Astrocyte (in vitro differentiated cells and primary cell): ENCODE measurements around the gene PRSS38. TPM values are rescaled to one million over a fixed set of nuclear protein-coding genes. Genes with fewer than 3 reads are reported as not detected.

Source experiments
- DNase-seq: peaks from one replicate; pipeline ENCODE4 v3.0.0-alpha.2; 2010; ENCODE audit warnings: low read depth
- FAIRE-seq: peaks from 2 replicates; lab custom pipeline; 2011; peaks lifted over from hg19 to GRCh38; lab: Jason Lieb, UNC
- H2AFZ ChIP-seq: 2 replicates; pipeline ENCODE4 v1.6.0; 2012; ENCODE audit warnings: low read depth, low read length, inconsistent platforms
- H3K27ac ChIP-seq: 2 replicates; pipeline ENCODE4 v1.5.1; 2011; ENCODE audit warnings: low read depth, low read length, inconsistent platforms
- H3K27me3 ChIP-seq: 2 replicates; pipeline ENCODE4 v1.6.0; 2011; ENCODE audit warnings: low read length, inconsistent platforms; ENCODE audit not compliant: insufficient read depth
- H3K36me3 ChIP-seq: 2 replicates; pipeline ENCODE4 v1.5.1; 2011; ENCODE audit warnings: low read length, inconsistent platforms; ENCODE audit not compliant: insufficient read depth
- H3K4me1 ChIP-seq: 2 replicates; pipeline ENCODE4 v1.5.1; 2011; ENCODE audit warnings: low read length, inconsistent platforms; ENCODE audit not compliant: insufficient read depth
- H3K4me2 ChIP-seq: 2 replicates; pipeline ENCODE4 v1.6.0; 2012; ENCODE audit warnings: low read length, inconsistent platforms
- H3K4me3 ChIP-seq: 2 replicates; pipeline ENCODE4 v1.5.1; 2011; ENCODE audit warnings: low read depth, mild to moderate bottlenecking, low read length, inconsistent platforms; ENCODE audit not compliant: insufficient read depth
- H3K79me2 ChIP-seq: 2 replicates; pipeline ENCODE4 v1.6.0; 2012; ENCODE audit warnings: mild to moderate bottlenecking, low read length, inconsistent platforms; ENCODE audit not compliant: insufficient read depth
- H3K9ac ChIP-seq: 2 replicates; pipeline ENCODE4 v1.6.0; 2012; ENCODE audit warnings: mild to moderate bottlenecking, low read length, inconsistent platforms
- H3K9me3 ChIP-seq: 2 replicates; pipeline ENCODE4 v1.5.1; 2012; ENCODE audit warnings: low read depth, mild to moderate bottlenecking, low read length, inconsistent platforms; ENCODE audit not compliant: insufficient read depth
- H4K20me1 ChIP-seq: 2 replicates; pipeline ENCODE4 v1.6.0; 2012; ENCODE audit warnings: low read length, inconsistent platforms; ENCODE audit not compliant: insufficient read depth
- H3K27ac Mint-ChIP-seq: one replicate; pipeline ENCODE4 v1.8.0; 2021; ENCODE audit warnings: mild to moderate bottlenecking, mixed read lengths; ENCODE audit not compliant: unreplicated experiment
- H3K27me3 Mint-ChIP-seq: one replicate; pipeline ENCODE4 v1.8.0; 2021; ENCODE audit warnings: low read depth, mixed read lengths; ENCODE audit not compliant: unreplicated experiment
- H3K36me3 Mint-ChIP-seq: one replicate; pipeline ENCODE4 v1.8.0; 2021; ENCODE audit warnings: low read depth, mixed read lengths; ENCODE audit not compliant: unreplicated experiment
- H3K4me1 Mint-ChIP-seq: one replicate; pipeline ENCODE4 v1.8.0; 2021; ENCODE audit warnings: low read depth, mixed read lengths; ENCODE audit not compliant: unreplicated experiment
- H3K4me3 Mint-ChIP-seq: one replicate; pipeline ENCODE4 v1.8.0; 2021; ENCODE audit warnings: mild to moderate bottlenecking, moderate library complexity, mixed read lengths; ENCODE audit not compliant: unreplicated experiment
- H3K9me3 Mint-ChIP-seq: one replicate; pipeline ENCODE4 v1.8.0; 2021; ENCODE audit warnings: mild to moderate bottlenecking, mixed read lengths; ENCODE audit not compliant: unreplicated experiment
- EZH2 ChIP-seq: IDR thresholded peaks from 2 replicates; pipeline ENCODE4 v1.6.1; 2012; ENCODE audit warnings: mild to moderate bottlenecking, low read length, inconsistent platforms; ENCODE audit not compliant: insufficient read depth
- total RNA-seq: library from RNA; stranded (reverse); gene quantifications from 2 replicates; pipeline ENCODE4 v1.2.1, GENCODE V29; 2021
- TF ChIP-seq, protein P1 (sequence below): IDR thresholded peaks from 2 replicates; pipeline ENCODE4 v1.5.1; 2011; ENCODE audit warnings: low read depth, mild to moderate bottlenecking, inconsistent platforms, low read length, moderate library complexity; ENCODE audit not compliant: insufficient read depth

Gene PRSS38
- total RNA-seq, 1 donor from 2014 or later = not detected

DNA sequence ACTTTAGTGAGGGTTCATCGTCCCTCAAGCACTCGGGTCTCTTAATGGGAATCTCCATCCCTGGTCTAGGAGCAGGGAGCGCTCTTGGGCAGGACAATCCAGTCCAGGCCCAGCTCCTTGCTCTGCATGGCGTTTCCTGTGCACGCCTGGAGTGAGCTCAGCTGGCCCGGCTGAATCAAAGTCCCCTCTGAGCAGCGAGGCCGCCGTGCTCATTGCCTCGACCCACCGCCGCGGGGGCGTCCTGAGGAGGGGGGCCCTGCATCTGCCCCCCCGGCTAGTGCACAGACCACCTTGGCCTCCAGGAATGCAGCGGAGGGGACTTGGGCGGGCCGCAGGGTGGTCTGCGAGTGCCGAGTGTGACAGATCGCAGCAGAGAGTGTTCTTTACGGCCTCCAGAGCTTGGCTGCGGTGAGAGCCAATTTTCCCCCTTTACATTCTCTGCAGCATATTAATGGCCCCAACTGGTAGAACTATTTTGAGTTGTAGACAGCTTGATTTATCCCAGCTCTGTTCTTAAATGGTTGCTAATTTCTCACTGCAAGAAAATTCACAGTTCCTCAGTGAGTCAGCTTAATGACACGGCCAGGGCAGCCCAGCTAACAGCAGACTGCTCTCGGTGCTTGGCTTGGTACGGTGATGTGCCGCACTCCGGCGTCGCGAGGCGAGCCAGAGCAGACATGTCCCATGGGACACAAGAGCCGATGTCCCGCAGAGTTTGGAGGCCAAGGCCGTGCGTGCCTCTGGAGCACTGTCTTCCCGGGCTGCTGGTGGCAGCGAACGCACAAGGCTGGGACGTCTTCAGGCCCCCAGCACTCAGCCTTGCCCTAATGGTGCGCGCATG lies 40.4 kb upstream of the PRSS38 start:
- Mint-ChIP-seq H3K36me3 (peaks cover 11% of the 10 kb centered on the region), H3K4me1 (peaks cover 24% of the 10 kb centered on the region), H3K9me3 (no peaks in the 10 kb centered on the region), H3K27ac (peak overlapping the region; percentile 53), H3K27me3 (no peaks in the 10 kb centered on the region), H3K4me3 (no peak overlapping the region)
- H4K20me1 ChIP-seq = no peaks in the 10 kb centered on the region
- no peaks in the 10 kb centered on the region for H3K27me3 ChIP-seq
- H3K4me2 ChIP-seq = peak overlapping the region; percentile 60
- H3K4me3 ChIP-seq = no peak overlapping the region
- H3K27ac ChIP-seq = peak overlapping the region; percentile 89
- FAIRE-seq = peak; percentile 84
- TF ChIP-seq, protein P1, sequence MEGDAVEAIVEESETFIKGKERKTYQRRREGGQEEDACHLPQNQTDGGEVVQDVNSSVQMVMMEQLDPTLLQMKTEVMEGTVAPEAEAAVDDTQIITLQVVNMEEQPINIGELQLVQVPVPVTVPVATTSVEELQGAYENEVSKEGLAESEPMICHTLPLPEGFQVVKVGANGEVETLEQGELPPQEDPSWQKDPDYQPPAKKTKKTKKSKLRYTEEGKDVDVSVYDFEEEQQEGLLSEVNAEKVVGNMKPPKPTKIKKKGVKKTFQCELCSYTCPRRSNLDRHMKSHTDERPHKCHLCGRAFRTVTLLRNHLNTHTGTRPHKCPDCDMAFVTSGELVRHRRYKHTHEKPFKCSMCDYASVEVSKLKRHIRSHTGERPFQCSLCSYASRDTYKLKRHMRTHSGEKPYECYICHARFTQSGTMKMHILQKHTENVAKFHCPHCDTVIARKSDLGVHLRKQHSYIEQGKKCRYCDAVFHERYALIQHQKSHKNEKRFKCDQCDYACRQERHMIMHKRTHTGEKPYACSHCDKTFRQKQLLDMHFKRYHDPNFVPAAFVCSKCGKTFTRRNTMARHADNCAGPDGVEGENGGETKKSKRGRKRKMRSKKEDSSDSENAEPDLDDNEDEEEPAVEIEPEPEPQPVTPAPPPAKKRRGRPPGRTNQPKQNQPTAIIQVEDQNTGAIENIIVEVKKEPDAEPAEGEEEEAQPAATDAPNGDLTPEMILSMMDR = no peak
- no peak for TF ChIP-seq EZH2
- H3K36me3 ChIP-seq = peaks cover 5% of the 10 kb centered on the region
- DNase-seq = peak; percentile 83
- H3K79me2 ChIP-seq = no peaks in the 10 kb centered on the region
- H3K4me1 ChIP-seq = peaks cover 55% of the 10 kb centered on the region
- H2AFZ ChIP-seq = peak overlapping the region; percentile 43
- H3K9me3 ChIP-seq = no peaks in the 10 kb centered on the region
- peak overlapping the region; percentile 66 for H3K9ac ChIP-seq

- H3K27me3 Mint-ChIP-seq = no peaks in the 10 kb centered on the region
- FAIRE-seq (no peak), DNase-seq (peak; percentile 59)
- Histone ChIP-seq H3K4me1 (peaks cover 55% of the 10 kb centered on the region), H3K79me2 (no peaks in the 10 kb centered on the region), H3K36me3 (peaks cover 5% of the 10 kb centered on the region), H3K9me3 (no peaks in the 10 kb centered on the region), H4K20me1 (no peaks in the 10 kb centered on the region), H3K27ac (peak overlapping the region; percentile 89), H3K4me3 (no peak overlapping the region), H2AFZ (peak overlapping the region; percentile 4), H3K27me3 (no peaks in the 10 kb centered on the region), H3K9ac (peak overlapping the region; percentile 66), H3K4me2 (peak overlapping the region; percentile 60)
- H3K9me3 Mint-ChIP-seq = no peaks in the 10 kb centered on the region
- H3K4me1 Mint-ChIP-seq = peaks cover 24% of the 10 kb centered on the region
- peaks cover 9% of the 10 kb centered on the region for H3K36me3 Mint-ChIP-seq
- H3K4me3 Mint-ChIP-seq = peak overlapping the region; percentile 52
- TF ChIP-seq, protein P1 = no peak
- no peak for TF ChIP-seq EZH2
- peak overlapping the region; percentile 90 for H3K27ac Mint-ChIP-seq
Observed at GRCh38 chr1:227775841-227776240, 39.6 kb upstream of the PRSS38 start.
